GM21360 (cell line): ENCODE measurements around the gene RIC3.
"Not testable (repeated sequence)": the region's sequence is repeated elsewhere in the genome, so short reads cannot be mapped to it uniquely, and the experiment has no call there.

Source experiments
- ATAC-seq: cut with Tn5 transposase; IDR thresholded peaks from one replicate; pipeline ENCODE4 v1.9.1; 2021; ENCODE audit warnings: mild to moderate bottlenecking, moderate library complexity; ENCODE audit not compliant: unreplicated experiment

Gene RIC3

DNA sequence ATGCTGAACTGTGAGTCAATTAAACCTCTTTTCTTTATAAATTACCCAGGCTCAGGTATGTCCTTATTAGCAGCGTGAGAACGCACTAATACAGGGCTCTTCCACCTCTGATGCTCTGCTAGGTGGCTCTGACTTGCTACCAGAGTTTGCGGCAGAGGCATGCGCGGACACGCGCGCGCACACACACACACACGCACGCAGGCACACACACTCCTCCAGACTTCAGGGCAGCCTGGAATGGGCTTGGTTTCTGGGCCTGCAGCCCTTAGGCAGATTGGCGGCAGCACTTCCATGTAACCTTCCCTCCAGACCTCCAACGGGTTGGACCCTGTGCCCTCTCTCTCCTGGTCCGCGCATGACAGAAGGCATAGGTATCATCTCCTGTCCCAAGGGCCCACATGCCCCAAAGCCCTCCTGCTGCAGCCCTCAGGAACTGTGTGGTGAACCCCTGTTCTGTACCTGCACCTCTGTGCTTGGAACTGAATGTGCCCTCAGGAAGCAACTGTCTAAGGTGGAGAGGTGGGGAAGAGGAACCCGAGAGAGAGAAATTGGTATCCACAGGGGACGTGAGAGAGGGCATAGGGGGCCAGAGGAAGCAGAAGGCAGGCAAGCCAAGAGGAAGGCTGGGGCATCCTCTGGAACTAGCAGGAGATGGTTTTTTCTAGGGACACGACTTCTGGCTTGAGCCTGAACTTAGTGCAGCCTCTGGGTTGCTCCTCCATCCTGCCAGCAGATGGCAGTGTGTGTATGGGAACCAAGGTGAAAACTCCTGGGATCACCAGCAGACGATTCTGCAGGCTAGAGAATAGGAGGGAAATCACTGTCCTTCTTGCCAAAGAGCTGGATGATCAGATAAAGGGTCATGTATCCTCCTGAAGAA lies 23.4 kb upstream of the RIC3 start:
- ATAC-seq, result no peak

- no peak for ATAC-seq
Measured at GRCh38 chr11:8190431-8190830, 21.6 kb upstream of the RIC3 start.

- ATAC-seq, result no peak
Measured at GRCh38 chr11:8186429-8186828, 17.6 kb upstream of the RIC3 start.

DNA sequence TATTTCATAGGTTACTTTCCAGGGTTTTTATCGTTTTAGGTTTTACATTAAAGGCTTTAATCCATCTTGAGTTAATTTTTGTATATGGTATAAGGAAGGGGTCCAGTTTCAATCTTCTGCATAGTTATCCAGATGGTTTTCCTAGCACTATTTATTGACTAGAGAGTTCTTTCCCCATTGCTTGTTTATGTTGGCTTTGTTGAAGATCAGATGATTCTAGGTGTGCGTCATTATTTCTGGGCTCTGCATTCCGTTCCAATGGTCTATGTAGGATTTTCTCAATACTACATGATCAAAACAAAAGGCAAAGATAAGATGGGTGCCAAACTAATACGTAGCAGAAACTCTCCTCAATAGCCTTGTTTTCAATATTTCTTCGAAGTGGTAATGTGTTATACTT lies 14.3 kb upstream of the RIC3 start:
- no peak for ATAC-seq

DNA sequence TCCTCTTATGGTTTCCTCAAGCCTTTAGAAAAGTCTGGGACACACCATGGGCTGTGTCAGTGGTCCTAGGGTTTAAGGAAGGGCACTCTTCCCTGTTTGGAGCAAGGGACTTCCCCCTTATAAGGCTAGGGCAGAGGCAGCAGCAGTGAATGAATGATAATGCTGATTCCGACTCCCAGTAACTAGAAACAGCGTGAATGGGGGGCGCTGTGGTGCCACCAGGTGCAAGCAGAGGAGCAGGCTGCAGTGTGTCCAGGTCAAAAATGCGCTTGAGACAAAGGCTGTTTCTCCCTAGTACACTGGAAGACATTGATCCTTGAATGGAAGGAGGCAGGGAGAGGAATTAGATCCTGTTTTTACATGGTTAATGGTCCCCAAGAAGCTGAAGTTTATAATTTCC lies 11.6 kb upstream of the RIC3 start:
- no peak for ATAC-seq

GRCh38 chr11:8178297-8178696 lies 9.5 kb upstream of the RIC3 start:
- no peak for ATAC-seq

- no peak for ATAC-seq
Measured at GRCh38 chr11:8177136-8177535, 8.3 kb upstream of the RIC3 start.

- ATAC-seq, result no peak
Measured at GRCh38 chr11:8167796-8168195, 1.0 kb downstream of the RIC3 start.

DNA sequence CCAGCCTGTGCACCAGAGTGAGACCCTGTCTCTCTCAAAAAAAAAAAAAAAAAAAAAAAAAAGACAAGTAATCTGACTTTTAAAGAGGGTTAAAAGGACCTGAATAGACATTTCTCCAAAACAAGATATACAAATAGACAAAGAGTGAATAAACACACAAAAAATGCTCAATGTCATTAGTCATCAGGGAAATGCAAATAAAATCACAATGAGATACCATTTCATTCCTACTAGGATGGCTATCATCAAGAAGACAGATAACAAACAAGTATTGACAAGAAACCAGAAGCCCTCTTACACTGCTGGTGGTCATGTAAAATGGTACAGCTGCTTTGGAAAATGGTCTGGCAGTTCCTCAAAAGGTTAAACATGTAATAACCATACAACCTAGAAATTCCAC lies 4.1 kb downstream of the RIC3 start:
- no peak for ATAC-seq

- ATAC-seq, result not testable (repeated sequence)
Measured at GRCh38 chr11:8161627-8162304, 7.1 kb downstream of the RIC3 start.

DNA sequence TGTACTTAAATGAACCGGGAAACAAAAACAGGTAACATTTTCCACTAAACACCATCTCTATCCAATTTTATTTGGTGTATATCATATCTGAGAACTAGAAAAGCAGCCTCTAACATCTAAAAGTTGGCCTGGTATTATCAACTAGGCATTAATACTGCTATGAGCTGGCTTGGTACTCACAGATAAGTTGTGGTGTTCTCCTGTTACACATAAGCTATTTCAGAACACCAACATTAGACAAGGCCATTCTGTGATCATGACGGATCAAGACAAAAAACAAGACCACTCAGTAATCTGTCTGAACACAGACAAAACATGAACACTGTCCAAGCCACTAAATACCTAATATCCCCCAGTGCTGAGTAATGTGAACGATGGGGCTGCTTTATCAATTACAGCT lies 11.9 kb downstream of the RIC3 start:
- no peak for ATAC-seq

DNA sequence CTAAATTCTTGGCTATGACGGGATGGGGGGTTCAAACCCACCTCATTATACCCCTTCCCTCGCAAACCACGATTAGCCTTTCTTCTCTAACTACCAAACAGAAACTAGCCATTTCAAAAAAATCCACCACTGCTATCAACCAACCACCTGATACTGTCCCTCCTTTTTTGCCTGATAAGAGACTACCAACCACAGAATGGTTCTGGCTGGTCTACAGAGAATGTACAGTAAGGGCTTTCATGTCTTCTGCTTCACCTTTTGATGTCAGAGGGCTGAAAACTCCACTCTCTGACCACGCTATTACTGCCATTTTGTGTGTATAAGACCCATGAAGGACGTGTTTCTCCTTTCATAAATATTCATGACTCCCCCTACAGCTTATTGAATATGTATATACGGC lies 19.1 kb downstream of the RIC3 start:
- ATAC-seq, result no peak

GRCh38 chr11:8138526-8138925 lies 30.3 kb downstream of the RIC3 start:
- ATAC-seq, result no peak

DNA sequence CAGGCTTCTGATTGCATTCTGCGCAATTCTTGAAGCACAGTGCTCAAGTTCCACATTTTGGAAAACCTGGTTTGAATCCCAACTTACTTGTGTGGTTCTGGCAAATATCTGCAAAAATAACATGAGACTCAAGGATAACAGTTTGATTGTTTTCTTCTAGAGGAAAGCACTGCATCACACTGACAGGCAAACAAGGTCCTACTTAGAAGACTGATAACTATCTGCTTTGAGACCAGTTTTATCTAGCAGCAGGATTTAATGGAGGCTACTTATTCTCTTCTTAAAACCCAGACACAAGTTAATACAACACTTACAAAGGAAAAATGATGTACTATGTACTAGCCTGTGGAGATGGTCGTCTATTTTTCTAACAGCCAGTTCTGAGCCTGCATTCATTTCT lies 41.4 kb downstream of the RIC3 start:
- ATAC-seq, result no peak

DNA sequence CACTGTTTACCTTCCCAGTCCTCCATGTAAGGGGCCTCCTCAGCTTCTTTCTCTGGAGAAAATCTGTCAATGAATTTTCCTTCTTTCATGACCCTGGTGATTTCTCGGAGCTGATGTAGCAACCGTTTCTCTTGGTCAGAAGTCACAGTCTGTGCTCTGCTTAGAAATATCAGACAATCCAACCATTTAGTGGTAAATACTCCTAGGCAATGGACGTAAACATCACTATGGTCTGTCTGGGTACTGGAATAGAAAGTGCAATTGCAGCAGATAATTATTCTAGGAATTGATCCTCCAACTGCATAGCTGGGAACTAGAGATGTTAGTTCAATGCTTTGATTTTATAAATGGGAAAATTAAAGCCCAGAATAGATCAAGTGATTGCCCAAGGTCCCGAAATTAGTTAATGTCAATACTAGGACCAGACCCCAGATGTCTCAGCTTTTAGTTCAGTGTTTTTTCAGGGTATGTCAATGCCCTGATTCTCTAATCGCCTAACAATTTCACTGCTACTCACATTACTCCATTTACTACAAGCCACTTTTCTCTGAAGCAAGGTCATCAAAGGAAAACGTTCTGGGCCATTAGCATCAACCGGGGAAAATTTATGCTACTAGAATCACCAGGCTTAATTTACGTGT lies 42.1 kb downstream of the RIC3 start:
- no peak for ATAC-seq

- no peak for ATAC-seq
Measured at GRCh38 chr11:8122173-8122764, 46.6 kb downstream of the RIC3 start.

DNA sequence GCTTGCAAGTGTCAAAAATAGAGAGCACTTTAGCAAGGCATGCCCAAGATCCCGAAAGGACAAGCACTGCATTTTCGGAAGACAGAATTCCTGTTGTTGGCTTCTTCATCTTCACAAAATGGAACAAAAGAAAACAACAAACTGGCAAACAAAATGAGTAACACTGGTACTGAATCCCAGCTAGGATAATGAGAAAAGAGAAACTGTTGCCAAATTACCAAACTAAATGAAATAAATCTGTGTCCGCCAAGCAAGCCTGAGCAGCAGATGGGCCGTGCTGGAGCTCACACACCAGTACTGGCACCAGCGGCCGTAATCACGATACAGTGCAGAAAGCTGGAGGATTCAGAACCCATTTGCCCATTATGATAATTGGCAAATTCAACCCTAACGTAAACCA lies 57.2 kb downstream of the RIC3 start:
- no peak for ATAC-seq

DNA sequence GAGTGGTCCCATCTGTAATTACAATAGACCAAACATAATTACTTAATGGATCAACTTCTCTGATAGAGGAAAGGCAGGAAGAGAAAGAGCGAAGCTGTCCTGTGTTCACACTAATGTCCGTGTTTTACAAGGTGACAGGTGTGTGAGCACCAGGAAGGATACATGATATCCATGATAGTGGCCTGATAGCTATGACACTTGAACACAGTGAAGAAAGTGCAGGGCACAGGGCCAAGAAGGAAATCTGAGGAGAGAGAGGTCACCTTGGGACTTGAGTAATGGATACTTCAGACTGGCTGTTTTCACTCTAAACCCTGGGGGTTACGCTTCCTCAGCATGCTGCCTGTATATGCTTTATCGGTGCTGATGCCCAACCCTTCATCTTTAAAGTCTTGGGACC lies 58.4 kb downstream of the RIC3 start:
- no peak for ATAC-seq

GRCh38 chr11:8109675-8110074 lies 59.1 kb downstream of the RIC3 start:
- no peak for ATAC-seq

DNA sequence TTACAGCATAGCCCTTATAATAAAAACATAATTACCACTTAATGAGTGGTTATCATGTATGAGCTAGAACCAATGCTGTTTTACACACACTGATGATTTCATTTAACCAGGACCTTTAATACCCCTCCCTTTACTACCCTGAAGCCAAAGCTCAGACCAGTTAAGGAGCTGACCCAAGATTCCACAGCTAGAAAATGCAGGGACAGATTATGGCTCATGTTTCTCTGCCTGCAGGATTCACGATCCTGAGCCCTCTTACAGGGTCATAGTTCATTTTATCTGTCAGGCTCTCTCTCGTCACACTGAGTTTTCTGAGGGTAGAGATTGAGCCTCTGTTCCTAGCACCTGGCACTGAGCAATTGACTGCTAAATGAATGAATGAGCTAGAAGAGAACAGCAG lies 60.4 kb downstream of the RIC3 start:
- ATAC-seq, result no peak

- ATAC-seq, result no peak
Measured at GRCh38 chr11:8107642-8108041, 61.2 kb downstream of the RIC3 start.

DNA sequence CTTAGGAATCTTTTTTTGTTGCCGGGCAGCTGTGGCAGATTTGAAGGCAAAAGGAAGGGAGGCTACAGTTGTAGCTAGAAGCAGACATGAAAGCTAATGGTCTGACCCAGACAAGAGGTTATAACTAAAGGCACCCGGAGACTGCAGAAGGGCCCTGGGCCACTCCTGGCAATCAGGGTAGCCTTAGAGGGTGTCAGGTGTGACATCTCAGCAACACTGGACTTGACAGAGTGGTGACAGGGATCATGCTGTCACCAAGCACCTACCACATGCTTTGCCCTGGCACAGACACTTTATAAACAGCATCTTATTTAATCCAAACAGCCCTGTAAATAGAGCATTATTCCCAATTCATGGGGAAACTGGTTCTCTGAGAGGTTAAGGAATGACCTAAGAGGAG lies 62.1 kb downstream of the RIC3 start:
- ATAC-seq, result no peak
